ENCODE data around the gene PNPLA7.

GRCh38 chr9:137564134-137564533 is 13.9 kb upstream of the PNPLA7 start:
- no peak for TF ChIP-seq CTCF (IDR thresholded peaks at IDR 0.05)
- no peak for TF ChIP-seq EZH2 (IDR thresholded peaks at IDR 0.05; ENCODE audit: borderline replicate concordance, insufficient read depth, low read depth, low read length, poor library complexity, severe bottlenecking)

All from B cell (primary cell).